Spleen (tissue), 11 donors: ENCODE data around the gene NRXN2. TPM values are rescaled to one million over a fixed set of nuclear protein-coding genes. Genes with fewer than 3 reads are reported as not detected.
A peak's percentile ranks its signal among the peaks of the same experiment; 100 is the strongest.

Source experiments
- DNase-seq: peaks from one replicate; pipeline ENCODE4 v3.0.0-alpha.2; 2020
- H3K27ac ChIP-seq, 8 donors: fragments of 200-600 bp; sonication (generic) in 7 of 8; 1 replicate in 4 of 8; 2 replicates in 4 of 8; pipeline versions ENCODE4 v1.5.0 to v1.8.0; 2016 to 2021; ENCODE audit warnings: inconsistent platforms in 4 of 8, mild to moderate bottlenecking in 4 of 8, moderate library complexity in 1 of 8
- H3K27me3 ChIP-seq, 7 donors: fragments of 200-600 bp; sonication (generic) in 6 of 7; replicated peaks in 1 of 7; 1 replicate in 4 of 7; 2 replicates in 3 of 7; pipeline versions ENCODE4 v1.5.0 to v1.8.0; 2016 to 2021; ENCODE audit warnings: inconsistent platforms in 3 of 7, mild to moderate bottlenecking in 1 of 7
- H3K36me3 ChIP-seq, 6 donors: fragments of 200-600 bp; sonication (generic) in 5 of 6; 1 replicate in 4 of 6; 2 replicates in 2 of 6; pipeline versions ENCODE4 v1.5.0 to v1.8.0; 2016 to 2021; ENCODE audit warnings: inconsistent platforms in 2 of 6
- H3K4me1 ChIP-seq, 6 donors: fragments of 200-600 bp; sonication (generic) in 5 of 6; 1 replicate in 3 of 6; 2 replicates in 3 of 6; pipeline versions ENCODE4 v1.5.0 to v1.8.0; 2016 to 2021; ENCODE audit warnings: inconsistent platforms in 3 of 6
- H3K4me3 ChIP-seq, 8 donors: fragments of 200-600 bp; sonication (generic) in 7 of 8; 1 replicate in 4 of 8; 2 replicates in 4 of 8; pipeline versions ENCODE4 v1.5.0 to v1.8.0; 2016 to 2021; ENCODE audit warnings: inconsistent platforms in 4 of 8, mild to moderate bottlenecking in 4 of 8, moderate library complexity in 2 of 8
- H3K9me3 ChIP-seq, 8 donors: fragments of 200-600 bp; sonication (generic) in 7 of 8; 1 replicate in 4 of 8; 2 replicates in 4 of 8; pipeline versions ENCODE4 v1.5.0 to v1.8.0; 2016 to 2021; ENCODE audit warnings: inconsistent platforms in 4 of 8
- CTCF ChIP-seq, 11 experiments: fragments of 200-600 bp in 7 of 11; fragments of 450-650 bp in 4 of 11; sonication (generic) in 4 of 11; IDR thresholded peaks in 8 of 11; conservative IDR thresholded peaks in 3 of 11; 1 replicate in 7 of 11; 2 replicates in 4 of 11; pipeline versions ENCODE4 v1.4.0 to v1.8.0; 2016 to 2021; ENCODE audit warnings: antibody characterized with exemption in 11 of 11, inconsistent platforms in 4 of 11, mild to moderate bottlenecking in 1 of 11
- POLR2A ChIP-seq, 3 donors: fragments of 450-650 bp; IDR thresholded peaks; one replicate each; pipeline ENCODE4 v1.5.1; 2017; ENCODE audit warnings: antibody characterized with exemption in 3 of 3, mild to moderate bottlenecking in 1 of 3
- POLR2AphosphoS5 ChIP-seq, 3 donors: sonication (generic); formaldehyde crosslinking; IDR thresholded peaks; one replicate each; pipeline ENCODE4 v1.5.1; 2017; ENCODE audit warnings: antibody characterized with exemption in 3 of 3
- WGBS, 5 donors: extraction: QIAGEN DNeasy Blood & Tissue Kit in 3 of 5; methylation state at CpG; one replicate each; pipeline versions ENCODE4 v1.1.5 to v1.1.7; 2013 to 2018; 5-methylcytosine and 5-hydroxymethylcytosine counted together
- intact Hi-C: fragments of 100-400 bp; cut with DNase I; formaldehyde crosslinking; loops from one replicate; pipeline ENCODE4 v1.15.0; 2023; ENCODE audit warnings: low total_unique reads
- polyA plus RNA-seq, 3 donors: library from polyadenylated mRNA; stranded (reverse); fragments of 200-250 nt; gene quantifications; one replicate each; pipeline ENCODE4 v1.2.1, GENCODE V29; 2013
- total RNA-seq, 7 donors: library from RNA; depleted of rRNA in 3 of 7; stranded (reverse); fragments of >200 nt in 3 of 7; fragmentation: NEBNext Ultra II Directional in 4 of 7; extraction: Animal tissue kit (Norgen Biotek cat#: 25700) in 4 of 7; gene quantifications; one replicate each; pipeline versions ENCODE4 v1.1.0 to v1.2.1, GENCODE V29; 2016 to 2021
- donor health status: healthy with polysubstance abuse.
- donor health status: DM: no; HTN: no; CAD: no; lungs with moderate emphysema.
- donor health status: DM: no; HTN: no; CAD: no.
- donor health status: Bipolar disorder and iron deficiency.
- donor health status: healthy.
- donor health status: DM: no; HTN: no; CAD: no.
- donor health status: DM: yes; HTN: yes; CAD: no.

NRXN2 gene
- total and polyA plus RNA-seq, 10 donors, result 0.59 to 12.9 (median 3.0) TPM

- H3K4me1 ChIP-seq, result peaks cover 0 to 15% (median 5%) of the 10 kb centered on the region in 6 donors
- H3K36me3 ChIP-seq, result no peaks in the 10 kb centered on the region
- WGBS, 5 donors, result 74 to 89% (median 82%) methylated on average over 7 of the region's 7 CpGs
- no peaks in the 10 kb centered on the region for H3K9me3 ChIP-seq
- H3K4me3 ChIP-seq, result no peak overlapping the region
- no peak overlapping the region for H3K27ac ChIP-seq
- intact Hi-C loops, result no loop called here
- no peak for DNase-seq
- H3K27me3 ChIP-seq, result peaks cover 0 to 36% (median 0%) of the 10 kb centered on the region in 7 donors
- TF ChIP-seq CTCF (IDR thresholded peaks at IDR 0.05 in 8 of 11, conservative IDR thresholded peaks at IDR 0.05 in 3 of 11) (no peak), POLR2A (IDR thresholded peaks at IDR 0.05) (no peak), POLR2AphosphoS5 (IDR thresholded peaks at IDR 0.05) (no peak)
These were observed 25.2 kb downstream of the NRXN2 start for GRCh38 chr11:64697663-64698375.

GRCh38 chr11:64696045-64696444, 27.0 kb downstream of the NRXN2 start:
- H3K27me3 ChIP-seq, result peaks cover 0 to 31% (median 0%) of the 10 kb centered on the region in 7 donors
- H3K36me3 ChIP-seq, result no peaks in the 10 kb centered on the region
- intact Hi-C loops, result no loop called here
- TF ChIP-seq POLR2AphosphoS5 (IDR thresholded peaks at IDR 0.05) (no peak), CTCF (IDR thresholded peaks at IDR 0.05 in 8 of 11, conservative IDR thresholded peaks at IDR 0.05 in 3 of 11) (no peak), POLR2A (IDR thresholded peaks at IDR 0.05) (no peak)
- DNase-seq, result no peak
- no peak overlapping the region for H3K4me3 ChIP-seq
- peaks cover 0 to 17% (median 6%) of the 10 kb centered on the region in 6 donors for H3K4me1 ChIP-seq
- H3K9me3 ChIP-seq, result no peaks in the 10 kb centered on the region
- 88 to 95% (median 90%) methylated on average over 8 of the region's 8 CpGs for WGBS, 5 donors
- H3K27ac ChIP-seq, result no peak overlapping the region

GRCh38 chr11:64695548-64695947, 27.4 kb downstream of the NRXN2 start:
- H3K27me3 ChIP-seq, result peaks cover 0 to 28% (median 0%) of the 10 kb centered on the region in 7 donors
- no peaks in the 10 kb centered on the region for H3K36me3 ChIP-seq
- peaks cover 0 to 17% (median 6%) of the 10 kb centered on the region in 6 donors for H3K4me1 ChIP-seq
- H3K9me3 ChIP-seq, result no peaks in the 10 kb centered on the region
- no peak overlapping the region for H3K27ac ChIP-seq
- no peak for DNase-seq
- no peak overlapping the region for H3K4me3 ChIP-seq
- TF ChIP-seq POLR2A (IDR thresholded peaks at IDR 0.05) (no peak), CTCF (IDR thresholded peaks at IDR 0.05 in 8 of 11, conservative IDR thresholded peaks at IDR 0.05 in 3 of 11) (no peak), POLR2AphosphoS5 (IDR thresholded peaks at IDR 0.05) (no peak)
- WGBS, 5 donors, result 86 to 96% (median 92%) methylated on average over 5 of the region's 5 CpGs
- intact Hi-C loops, result no loop called here

- Histone ChIP-seq H3K27ac (no peak overlapping the region), H3K9me3 (no peaks in the 10 kb centered on the region), H3K4me3 (no peak overlapping the region), H3K36me3 (no peaks in the 10 kb centered on the region), H3K4me1 (peaks cover 0 to 17% (median 6%) of the 10 kb centered on the region in 6 donors), H3K27me3 (peaks cover 0 to 28% (median 0%) of the 10 kb centered on the region in 7 donors)
- TF ChIP-seq POLR2A (IDR thresholded peaks at IDR 0.05) (no peak), CTCF (IDR thresholded peaks at IDR 0.05 in 8 of 11, conservative IDR thresholded peaks at IDR 0.05 in 3 of 11) (no peak), POLR2AphosphoS5 (IDR thresholded peaks at IDR 0.05) (no peak)
- intact Hi-C loops, result no loop called here
- 22 to 39% (median 32%) methylated on average over 5 of the region's 5 CpGs for WGBS, 5 donors
- DNase-seq, result peak; percentile 82
These were observed 28.1 kb downstream of the NRXN2 start for GRCh38 chr11:64694821-64695365.
